ENCODE measurements around the gene SMTNL1. TPM values are rescaled to one million over a fixed set of nuclear protein-coding genes. Genes with fewer than 3 reads are reported as not detected.

SMTNL1 gene
- total RNA-seq, 1 donor from 2014 or later: not detected

- H3K4me3 ChIP-seq (ENCODE audit: low read depth, low read length): peak overlapping the region; percentile 76
- TF ChIP-seq, protein P1, sequence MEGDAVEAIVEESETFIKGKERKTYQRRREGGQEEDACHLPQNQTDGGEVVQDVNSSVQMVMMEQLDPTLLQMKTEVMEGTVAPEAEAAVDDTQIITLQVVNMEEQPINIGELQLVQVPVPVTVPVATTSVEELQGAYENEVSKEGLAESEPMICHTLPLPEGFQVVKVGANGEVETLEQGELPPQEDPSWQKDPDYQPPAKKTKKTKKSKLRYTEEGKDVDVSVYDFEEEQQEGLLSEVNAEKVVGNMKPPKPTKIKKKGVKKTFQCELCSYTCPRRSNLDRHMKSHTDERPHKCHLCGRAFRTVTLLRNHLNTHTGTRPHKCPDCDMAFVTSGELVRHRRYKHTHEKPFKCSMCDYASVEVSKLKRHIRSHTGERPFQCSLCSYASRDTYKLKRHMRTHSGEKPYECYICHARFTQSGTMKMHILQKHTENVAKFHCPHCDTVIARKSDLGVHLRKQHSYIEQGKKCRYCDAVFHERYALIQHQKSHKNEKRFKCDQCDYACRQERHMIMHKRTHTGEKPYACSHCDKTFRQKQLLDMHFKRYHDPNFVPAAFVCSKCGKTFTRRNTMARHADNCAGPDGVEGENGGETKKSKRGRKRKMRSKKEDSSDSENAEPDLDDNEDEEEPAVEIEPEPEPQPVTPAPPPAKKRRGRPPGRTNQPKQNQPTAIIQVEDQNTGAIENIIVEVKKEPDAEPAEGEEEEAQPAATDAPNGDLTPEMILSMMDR (conservative IDR thresholded peaks at IDR 0.05; ENCODE audit: low read depth, low read length): no peak
- no peak for DNase-seq (ENCODE audit: low read depth)
Measured at GRCh38 chr11:57516061-57516443, 21.3 kb upstream of the SMTNL1 start.

GRCh38 chr11:57521116-57521515 is 16.3 kb upstream of the SMTNL1 start:
- no peak for DNase-seq (ENCODE audit: low read depth)
- H3K4me3 ChIP-seq (ENCODE audit: low read depth, low read length): no peak overlapping the region
- TF ChIP-seq, protein P1 (conservative IDR thresholded peaks at IDR 0.05; ENCODE audit: low read depth, low read length): no peak

GRCh38 chr11:57523419-57523818 is 14.0 kb upstream of the SMTNL1 start:
- H3K4me3 ChIP-seq (ENCODE audit: low read depth, low read length): no peak overlapping the region
- DNase-seq (ENCODE audit: low read depth): no peak
- TF ChIP-seq, protein P1 (conservative IDR thresholded peaks at IDR 0.05; ENCODE audit: low read depth, low read length): no peak

- TF ChIP-seq, protein P1 (conservative IDR thresholded peaks at IDR 0.05; ENCODE audit: low read depth, low read length): peak; percentile 93
- no peak overlapping the region for H3K4me3 ChIP-seq (ENCODE audit: low read depth, low read length)
- no peak for DNase-seq (ENCODE audit: low read depth)
Measured at GRCh38 chr11:57527056-57527631, 10.3 kb upstream of the SMTNL1 start.

- H3K4me3 ChIP-seq (ENCODE audit: low read depth, low read length): no peak overlapping the region
- TF ChIP-seq, protein P1 (conservative IDR thresholded peaks at IDR 0.05; ENCODE audit: low read depth, low read length): no peak
- DNase-seq (ENCODE audit: low read depth): no peak
Measured at GRCh38 chr11:57529012-57529411, 8.4 kb upstream of the SMTNL1 start.

DNA sequence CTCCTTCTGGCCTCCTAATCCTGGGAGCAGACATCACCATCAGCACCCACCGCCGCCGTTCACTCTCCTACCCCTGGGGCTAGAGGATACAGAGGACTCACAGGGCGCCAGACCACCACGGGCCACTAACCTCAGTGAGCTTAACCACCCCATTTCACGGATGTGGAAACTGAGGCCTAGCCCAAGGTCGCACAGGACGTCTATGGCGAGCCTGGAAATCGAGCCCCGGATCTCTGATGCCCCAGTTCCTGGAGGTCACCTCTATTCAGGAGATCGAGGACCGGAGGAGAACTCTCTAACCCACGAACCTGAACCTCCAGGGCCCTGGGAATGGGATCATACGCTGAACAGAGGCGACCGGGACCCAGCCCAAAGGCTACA is 7.2 kb upstream of the SMTNL1 start:
- TF ChIP-seq, protein P1 (conservative IDR thresholded peaks at IDR 0.05; ENCODE audit: low read depth, low read length): no peak
- H3K4me3 ChIP-seq (ENCODE audit: low read depth, low read length): peak overlapping the region; percentile 80
- no peak for DNase-seq (ENCODE audit: low read depth)
